K562 (cell line): ENCODE measurements around the gene SSTR1. TPM values are rescaled to one million over a fixed set of nuclear protein-coding genes. Genes with fewer than 3 reads are reported as not detected.

Experiments
- ATAC-seq: fragments of 200-7000 bp; cut with Tn5 transposase; 3 replicates; pipeline ENCODE4 v1.9.1; 2020; ENCODE audit warnings: moderate library complexity
- BruUV-seq: library from RNA; stranded (reverse); fragments of 400-500 nt; replicated peaks from 2 replicates; lab custom pipeline; 2021; lab: Mats Ljungman, UMichigan
- CTCF ChIA-PET: fragments of 300-600 bp; formaldehyde crosslinking; extraction: SDS; loops from one replicate; lab custom pipeline; 2021; ENCODE audit warnings: low intra/inter-chr PET ratio; lab: Yijun Ruan, JAX
- POLR2A ChIA-PET: fragments of 300-600, 350-650 bp; sonication (Branson Sonifier 250); formaldehyde crosslinking; extraction: SDS; loops from one replicate; lab custom pipeline; 2021; ENCODE audit warnings: antibody characterized with exemption, inconsistent platforms; lab: Yijun Ruan, JAX
- DNase-seq, 4 experiments: peaks; one replicate each; pipeline versions ENCODE4 v3.0.0 to v3.0.0-alpha.2; 2011 to 2018; ENCODE audit warnings: low spot score in 3 of 4, mixed read lengths in 3 of 4; ENCODE audit errors: extremely low read depth in 1 of 4
- FAIRE-seq: peaks from 2 replicates; lab custom pipeline; 2011; peaks lifted over from hg19 to GRCh38; lab: Jason Lieb, UNC
- H2AFZ ChIP-seq: 2 replicates; pipeline ENCODE4 v1.6.0; 2011; ENCODE audit warnings: low read depth, low read length, control low read depth, inconsistent platforms
- H3K27ac ChIP-seq: fragments of 200-600 bp; 3 replicates; pipeline ENCODE4 v1.8.0; 2011; ENCODE audit warnings: low read depth, mild to moderate bottlenecking, control low read depth, inconsistent platforms, low read length, moderate library complexity, mixed read lengths; ENCODE audit errors: extremely low read depth
- H3K27me3 ChIP-seq, 2 experiments: fragments of 300-600 bp in 1 of 2; 2 replicates in 1 of 2; 3 replicates in 1 of 2; pipeline versions ENCODE4 v1.6.0 to v1.8.0; 2011; ENCODE audit warnings: inconsistent platforms in 2 of 2, low read length in 2 of 2, mild to moderate bottlenecking in 1 of 2, mixed read lengths in 1 of 2, moderate library complexity in 1 of 2; ENCODE audit not compliant: control insufficient read depth in 2 of 2, insufficient read depth in 2 of 2
- H3K36me3 ChIP-seq: fragments of 300-600 bp; 3 replicates; pipeline ENCODE4 v1.8.0; 2011; ENCODE audit warnings: mild to moderate bottlenecking, low read length, inconsistent platforms; ENCODE audit not compliant: control insufficient read depth, insufficient read depth
- H3K4me1 ChIP-seq, 2 experiments: fragments of 200-600 bp in 1 of 2; replicated peaks in 1 of 2; 2 replicates in 1 of 2; 3 replicates in 1 of 2; pipeline versions ENCODE4 v1.5.1 to v1.8.0; 2011; ENCODE audit warnings: inconsistent platforms in 2 of 2, low read length in 2 of 2, mild to moderate bottlenecking in 1 of 2, mixed read lengths in 1 of 2, moderate library complexity in 1 of 2; ENCODE audit not compliant: control insufficient read depth in 2 of 2, insufficient read depth in 2 of 2
- H3K4me2 ChIP-seq: 2 replicates; pipeline ENCODE4 v1.6.1; 2011; ENCODE audit warnings: low read length, control low read depth, inconsistent platforms, mixed read lengths; ENCODE audit not compliant: insufficient read depth
- H3K4me3 ChIP-seq: fragments of 200-600 bp; sonication (generic), shearing (Covaris generic); 2 replicates; pipeline ENCODE4 v1.5.1; 2016; ENCODE audit warnings: control low read depth, inconsistent platforms
- H3K79me2 ChIP-seq: fragments of 200-600 bp; 3 replicates; pipeline ENCODE4 v1.8.0; 2011; ENCODE audit warnings: low read length, inconsistent platforms; ENCODE audit not compliant: control insufficient read depth, insufficient read depth
- H3K9ac ChIP-seq, 2 experiments: 2 replicates each; pipeline versions ENCODE4 v1.6.0 to v1.6.1; 2011; ENCODE audit warnings: low read depth in 2 of 2, low read length in 2 of 2, control low read depth in 1 of 2, inconsistent platforms in 1 of 2, mild to moderate bottlenecking in 1 of 2, mixed read lengths in 1 of 2; ENCODE audit not compliant: insufficient read depth in 1 of 2
- H3K9me1 ChIP-seq: one replicate; pipeline ENCODE4 v1.6.0; 2011; ENCODE audit warnings: inconsistent platforms, mild to moderate bottlenecking, low read length, moderate library complexity; ENCODE audit not compliant: control insufficient read depth, insufficient read depth
- H3K9me3 ChIP-seq: replicated peaks from 2 replicates; pipeline ENCODE4 v1.5.1; 2011; ENCODE audit warnings: low read depth, low read length, inconsistent platforms; ENCODE audit not compliant: control insufficient read depth, insufficient read depth
- H4K20me1 ChIP-seq: replicated peaks from 2 replicates; pipeline ENCODE4 v1.6.1; 2011; ENCODE audit warnings: low read length, inconsistent platforms, mixed read lengths; ENCODE audit not compliant: control insufficient read depth, insufficient read depth
- BRF1 ChIP-seq: IDR thresholded peaks from 3 replicates; pipeline ENCODE4 v1.6.1; 2011; ENCODE audit warnings: borderline replicate concordance, mild to moderate bottlenecking; ENCODE audit not compliant: insufficient read length; ENCODE audit errors: extremely low read depth
- JUND ChIP-seq, 2 experiments: IDR thresholded peaks; 2 replicates in 1 of 2; 3 replicates in 1 of 2; pipeline ENCODE4 v1.6.1; 2011; ENCODE audit warnings: borderline replicate concordance in 2 of 2, low read depth in 2 of 2, low read length in 2 of 2, improper control_type of control experiment in 1 of 2, missing biosample characterization in 1 of 2, missing genetic modification characterization in 1 of 2, missing genetic modification reagents in 1 of 2
- MIER1 ChIP-seq: fragments of 450-650 bp; IDR thresholded peaks from 2 replicates; pipeline ENCODE4 v1.6.1; 2016; ENCODE audit warnings: antibody characterized with exemption, mild to moderate bottlenecking, low read depth
- NCOR1 ChIP-seq: fragments of 450-650 bp; IDR thresholded peaks from 2 replicates; pipeline ENCODE4 v1.6.1; 2016; ENCODE audit warnings: mild to moderate bottlenecking, moderate library complexity
- NR2C1 ChIP-seq, 2 experiments: fragments of 450-650 bp; IDR thresholded peaks; 2 replicates each; pipeline ENCODE4 v1.6.1; 2017; ENCODE audit warnings: mild to moderate bottlenecking in 2 of 2, antibody characterized with exemption in 1 of 2, inconsistent platforms in 1 of 2, missing compliant biosample characterization in 1 of 2, missing genetic modification characterization in 1 of 2
- SIX5 ChIP-seq, 2 experiments: IDR thresholded peaks; 2 replicates each; pipeline ENCODE4 v1.6.1; 2011; ENCODE audit warnings: low read length in 2 of 2, borderline replicate concordance in 1 of 2, low read depth in 1 of 2, mild to moderate bottlenecking in 1 of 2, moderate library complexity in 1 of 2; ENCODE audit not compliant: insufficient read depth in 1 of 2
- ZBTB7A ChIP-seq: IDR thresholded peaks from 2 replicates; pipeline ENCODE4 v1.6.1; 2011; ENCODE audit warnings: low read depth, mild to moderate bottlenecking, low read length, moderate library complexity, borderline replicate concordance; ENCODE audit not compliant: control insufficient read depth
- WGBS: fragments of 100-300 bp; shearing (Covaris generic); methylation state at CpG from one replicate; pipeline ENCODE4 v1.1.6; 2016; ENCODE audit warnings: low coverage, mixed read lengths; ENCODE audit not compliant: insufficient coverage; ENCODE audit errors: missing lambda C conversion rate; 5-methylcytosine and 5-hydroxymethylcytosine counted together
- in situ Hi-C: fragments of 300-500 bp; cut with MboI; formaldehyde crosslinking; loops from 4 replicates; pipeline ENCODE4 v1.15.0; 2018; ENCODE audit warnings: inconsistent platforms, mixed read lengths
- intact Hi-C: fragments of 100-400 bp; cut with micrococcal nuclease; formaldehyde crosslinking; loops from 2 replicates; pipeline ENCODE4 v1.14.2; 2022
- polyA plus RNA-seq, 8 experiments: library from polyadenylated mRNA; depleted of rRNA in 4 of 8; stranded (reverse) in 5 of 8; unstranded in 3 of 8; fragments of >200 nt; fragmentation: Nextera tagmentation in 2 of 8; fragmentation: Illumina TruSeq in 1 of 8; extraction: Ambion mirVana in 2 of 8; extraction: Trizol in 1 of 8; gene quantifications; 2 replicates each; pipeline versions ENCODE4 v1.2.1 to v1.2.3, GENCODE V29; 2011 to 2014; ENCODE audit warnings: inconsistent platforms in 1 of 8, missing spikeins in 1 of 8
- total RNA-seq, 7 experiments: library from RNA; depleted of rRNA in 6 of 7; stranded (reverse); fragments of >200 nt in 6 of 7; fragmentation: Illumina TruSeq in 2 of 7; extraction: Trizol in 2 of 7; gene quantifications; 2 replicates each; pipeline versions ENCODE4 v1.2.1 to v1.2.3, GENCODE V29; 2011 to 2021; ENCODE audit warnings: low replicate concordance in 1 of 7

Gene SSTR1
- total and polyA plus RNA-seq, 9 of the 15 experiments (the other 6 are each of a cell fraction or from before 2014, with no cell fraction given) = not detected

DNA sequence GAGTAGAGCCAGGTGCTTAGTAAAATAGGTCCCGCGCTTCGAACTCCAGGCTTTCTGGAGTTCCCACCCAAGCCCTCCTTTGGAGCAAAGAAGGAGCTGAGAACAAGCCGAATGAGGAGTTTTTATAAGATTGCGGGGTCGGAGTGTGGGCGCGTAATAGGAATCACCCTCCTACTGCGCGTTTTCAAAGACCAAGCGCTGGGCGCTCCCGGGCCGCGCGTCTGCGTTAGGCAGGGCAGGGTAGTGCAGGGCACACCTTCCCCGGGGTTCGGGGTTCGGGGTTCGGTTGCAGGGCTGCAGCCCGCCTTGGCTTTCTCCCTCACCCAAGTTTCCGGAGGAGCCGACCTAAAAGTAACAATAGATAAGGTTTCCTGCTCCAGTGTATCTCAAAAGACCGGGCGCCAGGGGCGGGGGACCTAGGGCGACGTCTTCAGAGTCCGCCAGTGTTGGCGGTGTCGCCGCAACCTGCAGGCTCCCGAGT, 3.6 kb downstream of the SSTR1 start:
- ChIA-PET POLR2A (interaction anchor here (0.6 kb wide), 1 partner anchor 845 kb away, joined by 3 read pairs; no protein-coding TSS in a partner anchor), CTCF (no interaction called here)
- FAIRE-seq (no peak), ATAC-seq (no peak), DNase-seq (no peak)
- no peak overlapping the region for H3K27ac ChIP-seq
- H3K9me1 ChIP-seq = no peaks in the 10 kb centered on the region
- no peaks in the 10 kb centered on the region for H3K4me1 ChIP-seq
- no peaks in the 10 kb centered on the region for H3K36me3 ChIP-seq
- no TSS peak for BruUV-seq
- no peaks in the 10 kb centered on the region for H3K27me3 ChIP-seq
- H3K4me2 ChIP-seq = no peak overlapping the region
- in situ Hi-C loops (no loop called here), intact Hi-C loops (no loop called here)
- H2AFZ ChIP-seq = no peak overlapping the region
- H3K9ac ChIP-seq = no peak overlapping the region
- no peaks in the 10 kb centered on the region for H3K9me3 ChIP-seq
- no peaks in the 10 kb centered on the region for H4K20me1 ChIP-seq
- no peaks in the 10 kb centered on the region for H3K79me2 ChIP-seq
- no peak for TF ChIP-seq BRF1
- TF ChIP-seq SIX5 (IDR thresholded peaks at IDR 0.05; ENCODE audit: borderline replicate concordance in 1 of 2, insufficient read depth in 1 of 2, low read depth in 1 of 2, low read length in 2 of 2) = no peak
- no peak for TF ChIP-seq JUND (IDR thresholded peaks at IDR 0.05; ENCODE audit: borderline replicate concordance, low read depth, low read length)
- no peak for TF ChIP-seq JUND (tag; IDR thresholded peaks at IDR 0.05; ENCODE audit: borderline replicate concordance, low read depth, low read length)
- TF ChIP-seq NR2C1 (IDR thresholded peaks at IDR 0.05) = no peak
- no peak for TF ChIP-seq NR2C1 (tag; IDR thresholded peaks at IDR 0.05)
- 5% methylated on average over 26 of the region's 34 CpGs for WGBS
- no peak overlapping the region for H3K4me3 ChIP-seq

- Histone ChIP-seq H3K9me3 (no peaks in the 10 kb centered on the region), H3K79me2 (no peaks in the 10 kb centered on the region), H3K4me2 (no peak overlapping the region), H3K9me1 (no peaks in the 10 kb centered on the region), H3K36me3 (no peaks in the 10 kb centered on the region), H3K4me1 (no peaks in the 10 kb centered on the region), H3K4me3 (no peak overlapping the region), H3K9ac (no peak overlapping the region), H3K27me3 (no peaks in the 10 kb centered on the region), H2AFZ (no peak overlapping the region), H4K20me1 (no peaks in the 10 kb centered on the region), H3K27ac (no peak overlapping the region)
- ChIA-PET CTCF (no interaction called here), POLR2A (no interaction called here)
- BruUV-seq = no TSS peak
- in situ Hi-C loops = no loop called here
- FAIRE-seq = no peak
- ATAC-seq = no peak
- DNase-seq = no peak
- intact Hi-C loops = no loop called here
- no peak for TF ChIP-seq NCOR1
- TF ChIP-seq ZBTB7A = no peak
- TF ChIP-seq MIER1 = no peak
Measured at GRCh38 chr14:38212111-38212510, 4.4 kb downstream of the SSTR1 start.
